Stimulated activated CD8-positive, alpha-beta memory T cell treated with anti-CD3 and anti-CD28 coated beads, Interleukin-12 subunit alpha, Interleukin-12 subunit beta, amount 100 ng/mL, for 24 hours (primary cell): ENCODE data around the gene CD79B.

Experiments
- DNase-seq: peaks from one replicate; pipeline ENCODE4 v3.0.0-alpha.2; 2020; ENCODE audit errors: extremely low read depth

The CD79B gene

GRCh38 chr17:63954402-63955063 lies 22.4 kb upstream of the CD79B start:
- no peak for DNase-seq

- DNase-seq = no peak
Observed at GRCh38 chr17:63950940-63951907, 19.1 kb upstream of the CD79B start.

- no peak for DNase-seq
Observed at GRCh38 chr17:63949576-63950250, 17.6 kb upstream of the CD79B start.

GRCh38 chr17:63948521-63948920 lies 16.4 kb upstream of the CD79B start:
- no peak for DNase-seq

- DNase-seq = no peak
Observed at GRCh38 chr17:63947711-63948330, 15.7 kb upstream of the CD79B start.

GRCh38 chr17:63946440-63947363 lies 14.6 kb upstream of the CD79B start:
- DNase-seq = no peak

- DNase-seq = no peak
Observed at GRCh38 chr17:63945784-63946439, 13.8 kb upstream of the CD79B start.

- no peak for DNase-seq
Observed at GRCh38 chr17:63944736-63945499, 12.8 kb upstream of the CD79B start.

- no peak for DNase-seq
Observed at GRCh38 chr17:63943745-63944144, 11.6 kb upstream of the CD79B start.

- DNase-seq = no peak
Observed at GRCh38 chr17:63942309-63942985, 10.3 kb upstream of the CD79B start.

- DNase-seq = no peak
Observed at GRCh38 chr17:63941751-63942150, 9.6 kb upstream of the CD79B start.

GRCh38 chr17:63941162-63941561 lies 9.0 kb upstream of the CD79B start:
- no peak for DNase-seq

- no peak for DNase-seq
Observed at GRCh38 chr17:63940584-63940983, 8.5 kb upstream of the CD79B start.

GRCh38 chr17:63939884-63940283 lies 7.8 kb upstream of the CD79B start:
- no peak for DNase-seq

- no peak for DNase-seq
Observed at GRCh38 chr17:63939401-63939800, 7.3 kb upstream of the CD79B start.

- DNase-seq = no peak
Observed at GRCh38 chr17:63937920-63938319, 5.8 kb upstream of the CD79B start.

- no peak for DNase-seq
Observed at GRCh38 chr17:63937319-63937718, 5.2 kb upstream of the CD79B start.

- DNase-seq = no peak
Observed at GRCh38 chr17:63934183-63935112, 2.3 kb upstream of the CD79B start.
